HepG2 (cell line): Measurements from ENCODE around the gene SCGB1C1. TPM values are rescaled to one million over a fixed set of nuclear protein-coding genes. Genes with fewer than 3 reads are reported as not detected.

Experiments used
- ATAC-seq: fragments of 200-7000 bp; cut with Tn5 transposase; 3 replicates; pipeline ENCODE4 v1.9.1; 2020; ENCODE audit warnings: mild to moderate bottlenecking, moderate library complexity
- BruUV-seq: library from RNA; stranded (reverse); fragments of 400-500 nt; replicated peaks from 2 replicates; lab custom pipeline; 2021; lab: Mats Ljungman, UMichigan
- CTCF ChIA-PET: fragments of 300-600 bp; formaldehyde crosslinking; extraction: SDS; loops from one replicate; lab custom pipeline; 2021; ENCODE audit warnings: low total read pairs, inconsistent platforms, low intra/inter-chr PET ratio; lab: Yijun Ruan, JAX
- POLR2A ChIA-PET: fragments of 350-600 bp; sonication (Branson Sonifier 250); formaldehyde crosslinking; loops from one replicate; lab custom pipeline; 2020; ENCODE audit warnings: antibody characterized with exemption, inconsistent platforms; lab: Yijun Ruan, JAX
- DNase-seq: peaks from one replicate; pipeline ENCODE4 v3.0.0-alpha.2; 2015; ENCODE audit warnings: low spot score
- FAIRE-seq: peaks from 3 replicates; lab custom pipeline; 2011; peaks lifted over from hg19 to GRCh38; lab: Jason Lieb, UNC
- H2AFZ ChIP-seq: one replicate; pipeline ENCODE4 v1.6.1; 2011; ENCODE audit warnings: low read length, inconsistent platforms
- H3K27ac ChIP-seq: fragments of 300-600 bp; 3 replicates; pipeline ENCODE4 v1.8.0; 2011; ENCODE audit warnings: mixed run types, mild to moderate bottlenecking, mixed read lengths, low read length, inconsistent platforms; ENCODE audit not compliant: insufficient read depth; ENCODE audit errors: extremely low read length
- H3K27me3 ChIP-seq, 2 experiments: fragments of 200-600 bp in 1 of 2; 2 replicates in 1 of 2; 3 replicates in 1 of 2; pipeline versions ENCODE4 v1.6.0 to v1.8.0; 2011; ENCODE audit warnings: low read length in 2 of 2, mild to moderate bottlenecking in 2 of 2, moderate library complexity in 2 of 2, inconsistent platforms in 1 of 2; ENCODE audit not compliant: insufficient read depth in 2 of 2, control insufficient read depth in 1 of 2
- H3K36me3 ChIP-seq, 2 experiments: fragments of 200-600 bp in 1 of 2; replicated peaks in 1 of 2; 2 replicates in 1 of 2; 3 replicates in 1 of 2; pipeline versions ENCODE4 v1.5.1 to v1.8.0; 2011; ENCODE audit warnings: low read length in 2 of 2, inconsistent platforms in 1 of 2; ENCODE audit not compliant: insufficient read depth in 2 of 2, control insufficient read depth in 1 of 2
- H3K4me1 ChIP-seq: 2 replicates; pipeline ENCODE4 v1.5.1; 2012; ENCODE audit warnings: low read length, inconsistent platforms; ENCODE audit not compliant: insufficient read depth
- H3K4me2 ChIP-seq: 2 replicates; pipeline ENCODE4 v1.6.0; 2011; ENCODE audit warnings: low read depth, low read length, inconsistent platforms
- H3K4me3 ChIP-seq, 3 experiments: fragments of 200-600 bp in 1 of 3; sonication (generic), shearing (Covaris generic) in 1 of 3; replicated peaks in 1 of 3; 2 replicates each; pipeline ENCODE4 v1.5.1; 2011 to 2016; ENCODE audit warnings: low read length in 3 of 3, inconsistent platforms in 2 of 3, low read depth in 2 of 3, mild to moderate bottlenecking in 2 of 3, control low read depth in 1 of 3, mixed read lengths in 1 of 3; ENCODE audit not compliant: insufficient read depth in 1 of 3
- H3K79me2 ChIP-seq: one replicate; pipeline ENCODE4 v1.6.1; 2011; ENCODE audit warnings: low read length, inconsistent platforms; ENCODE audit not compliant: insufficient read depth
- H3K9ac ChIP-seq: 2 replicates; pipeline ENCODE4 v1.6.0; 2011; ENCODE audit warnings: mild to moderate bottlenecking, low read depth, low read length, inconsistent platforms; ENCODE audit not compliant: insufficient read depth
- H3K9me3 ChIP-seq: 2 replicates; pipeline ENCODE4 v1.5.1; 2012; ENCODE audit warnings: mild to moderate bottlenecking, low read length
- H4K20me1 ChIP-seq: 2 replicates; pipeline ENCODE4 v1.6.0; 2011; ENCODE audit warnings: inconsistent platforms, mild to moderate bottlenecking, low read length, moderate library complexity; ENCODE audit not compliant: insufficient read depth
- AGO2 ChIP-seq: fragments of 200-400 bp; formaldehyde crosslinking; optimal IDR thresholded peaks from 2 replicates; pipeline ENCODE3; 2017; ENCODE audit warnings: mild to moderate bottlenecking, low read depth, low read length, moderate library complexity
- AKAP8 ChIP-seq: sonication (generic); formaldehyde crosslinking; IDR thresholded peaks from 2 replicates; pipeline ENCODE4 v1.5.1; 2020; ENCODE audit warnings: mild to moderate bottlenecking, missing genetic modification reagents
- ATF1 ChIP-seq: IDR thresholded peaks from 2 replicates; pipeline ENCODE4 v1.6.1; 2016; ENCODE audit warnings: mild to moderate bottlenecking, control low read depth
- POLR2A ChIP-seq, 2 experiments: IDR thresholded peaks; 2 replicates each; pipeline ENCODE4 v1.6.1; 2011; ENCODE audit warnings: low read depth in 2 of 2, low read length in 2 of 2, mild to moderate bottlenecking in 1 of 2, moderate library complexity in 1 of 2; ENCODE audit not compliant: insufficient read depth in 1 of 2
- RBM22 ChIP-seq: fragments of 200-400 bp; formaldehyde crosslinking; optimal IDR thresholded peaks from 2 replicates; pipeline ENCODE3; 2017; ENCODE audit warnings: mild to moderate bottlenecking, low read length, moderate library complexity
- ZNF891 ChIP-seq: sonication (generic); formaldehyde crosslinking; IDR thresholded peaks from 2 replicates; pipeline ENCODE4 v1.5.0; 2020; ENCODE audit warnings: mild to moderate bottlenecking, missing genetic modification reagents
- WGBS: methylation state at CpG from one replicate; pipeline ENCODE4 v1.1.6; 2017; ENCODE audit warnings: low lambda C conversion rate; 5-methylcytosine and 5-hydroxymethylcytosine counted together
- in situ Hi-C: cut with HindIII; loops from 2 replicates; pipeline ENCODE4 v1.10.0; 2017; ENCODE audit warnings: low pct_unique_long_range_greater_than_20kb; ENCODE audit not compliant: extremely low pct_ligation_motif_present
- intact Hi-C: fragments of 100-400 bp; cut with micrococcal nuclease; formaldehyde crosslinking; loops from one replicate; pipeline ENCODE4 v1.10.0; 2022; ENCODE audit not compliant: unreplicated experiment
- polyA plus RNA-seq, 8 experiments: library from polyadenylated mRNA; depleted of rRNA in 3 of 8; stranded (reverse) in 7 of 8; unstranded in 1 of 8; fragments of >200 nt; fragmentation: Illumina TruSeq in 4 of 8; extraction: Trizol in 4 of 8; gene quantifications; 2 replicates each; pipeline versions ENCODE4 v1.2.1 to v1.2.3, GENCODE V29; 2011 to 2016; ENCODE audit warnings: low read depth in 4 of 8, missing spikeins in 1 of 8, mixed read lengths in 1 of 8; ENCODE audit not compliant: insufficient read depth in 1 of 8
- total RNA-seq, 5 experiments: library from RNA; depleted of rRNA; stranded (reverse); fragments of >200 nt; fragmentation: Illumina TruSeq; extraction: Trizol; gene quantifications; 2 replicates each; pipeline ENCODE4 v1.2.3, GENCODE V29; 2016; ENCODE audit warnings: low read depth in 1 of 5

The SCGB1C1 gene
- total and polyA plus RNA-seq, 2 of the 13 experiments (the other 11 are each of a cell fraction or from before 2014, with no cell fraction given): not detected

- Histone ChIP-seq H3K27me3 (no peaks in the 10 kb centered on the region; a peak in 1 of 5 replicates), H3K36me3 (peaks cover 3 to 23% of the 10 kb centered on the region in 2 experiments; a peak in 4 of 5 replicates), H4K20me1 (peaks cover 7% of the 10 kb centered on the region; the same call in 1 of the 2 replicates), H2AFZ (no peak overlapping the region), H3K79me2 (peaks cover 27% of the 10 kb centered on the region), H3K9me3 (no peaks in the 10 kb centered on the region), H3K9ac (no peak overlapping the region), H3K4me1 (peaks cover 23% of the 10 kb centered on the region), H3K4me3 (no peak overlapping the region), H3K4me2 (no peak overlapping the region), H3K27ac (no peak overlapping the region)
- ChIA-PET POLR2A (interaction anchor here (1.0 kb wide), 2 partner anchors 12 to 31 kb away, joined by 3 read pairs; no protein-coding TSS in a partner anchor), CTCF (no interaction called here)
- intact Hi-C loops: no loop called here
- ATAC-seq (no peak), FAIRE-seq (no peak), DNase-seq (no peak)
- BruUV-seq: no TSS peak
- in situ Hi-C loops: no loop called here
- TF ChIP-seq ZNF891 (CRISPR knock-in tag) (no peak), AKAP8 (peak; percentile 41; the same call in 1 of the 2 replicates), POLR2A (IDR thresholded peaks at IDR 0.05; ENCODE audit: insufficient read depth in 1 of 2, low read depth in 2 of 2, low read length in 2 of 2) (peak in 1 of 2 experiments; percentile 2; a peak in 2 of 4 replicates)
- 100% methylated on average over 2 of the region's 4 CpGs for WGBS
Observed at GRCh38 chr11:203945-204586, 11.2 kb downstream of the SCGB1C1 start.

- Histone ChIP-seq H3K27ac (no peak overlapping the region), H3K27me3 (no peaks in the 10 kb centered on the region; a peak in 1 of 5 replicates), H3K36me3 (peaks cover 3 to 24% of the 10 kb centered on the region in 2 experiments; a peak in 4 of 5 replicates), H3K79me2 (peaks cover 33% of the 10 kb centered on the region), H4K20me1 (peaks cover 7% of the 10 kb centered on the region; the same call in 1 of the 2 replicates), H3K4me3 (no peak overlapping the region), H3K4me2 (no peak overlapping the region), H2AFZ (no peak overlapping the region), H3K4me1 (peaks cover 29% of the 10 kb centered on the region), H3K9ac (no peak overlapping the region), H3K9me3 (no peaks in the 10 kb centered on the region)
- FAIRE-seq: no peak
- BruUV-seq: no TSS peak
- POLR2A ChIA-PET: interaction anchor here (1.0 kb wide), 1 partner anchor 12 kb away, joined by 3 read pairs; no protein-coding TSS in a partner anchor
- intact Hi-C loops (no loop called here), in situ Hi-C loops (no loop called here)
- DNase-seq: no peak
- CTCF ChIA-PET: no interaction called here
- TF ChIP-seq ATF1 (CRISPR knock-in tag): no peak
- peak; percentile 58 for TF ChIP-seq RBM22
- TF ChIP-seq AGO2: peak; percentile 40
- 89% methylated on average over 6 of the region's 12 CpGs for WGBS
- no peak for ATAC-seq
Observed at GRCh38 chr11:204587-205109, 11.8 kb downstream of the SCGB1C1 start.
